ENCODE results near the gene PRDM15.

Gene PRDM15

DNA sequence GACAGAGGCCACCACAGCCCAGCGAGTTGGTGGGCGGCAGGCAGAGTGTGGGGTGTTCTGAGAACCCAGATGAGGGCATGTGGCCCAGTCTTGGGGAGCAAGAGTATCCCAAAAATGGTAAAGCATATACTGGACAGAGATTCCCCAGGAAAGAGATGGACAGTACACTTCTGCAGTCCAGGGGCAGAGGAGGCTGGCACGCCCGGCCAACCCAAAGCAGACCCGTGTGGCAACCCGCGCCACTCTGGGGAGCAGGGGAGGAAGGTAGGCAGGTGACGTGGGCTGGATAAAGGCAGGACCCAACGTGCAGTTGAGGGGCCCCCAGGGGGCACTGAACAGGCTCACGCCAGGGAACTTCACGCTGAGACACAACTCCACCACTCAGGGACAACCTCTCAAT, 65.9 kb downstream of the PRDM15 start:
- H3K36me3 Mint-ChIP-seq, result peaks cover 5% of the 10 kb centered on the region
- no peaks in the 10 kb centered on the region for H3K27me3 Mint-ChIP-seq
- no peaks in the 10 kb centered on the region for H3K9me3 Mint-ChIP-seq (ENCODE audit: low read depth)
- peaks cover 6% of the 10 kb centered on the region for H3K4me1 Mint-ChIP-seq (ENCODE audit: low read depth)
- no peak overlapping the region for H3K27ac Mint-ChIP-seq
- H3K4me3 Mint-ChIP-seq, result no peak overlapping the region

GRCh38 chr21:41812679-41813078, 66.5 kb downstream of the PRDM15 start:
- no peaks in the 10 kb centered on the region for H3K9me3 Mint-ChIP-seq (ENCODE audit: low read depth)
- no peaks in the 10 kb centered on the region for H3K27me3 Mint-ChIP-seq
- peaks cover 6% of the 10 kb centered on the region for H3K4me1 Mint-ChIP-seq (ENCODE audit: low read depth)
- no peak overlapping the region for H3K27ac Mint-ChIP-seq
- H3K36me3 Mint-ChIP-seq, result peaks cover 7% of the 10 kb centered on the region
- no peak overlapping the region for H3K4me3 Mint-ChIP-seq

GRCh38 chr21:41810597-41810932, 68.6 kb downstream of the PRDM15 start:
- Mint-ChIP-seq H3K4me1 (ENCODE audit: low read depth) (peaks cover under 1% of the 10 kb centered on the region), H3K36me3 (peaks cover 14% of the 10 kb centered on the region), H3K9me3 (ENCODE audit: low read depth) (no peaks in the 10 kb centered on the region)

GRCh38 chr21:41809891-41810596, 69.1 kb downstream of the PRDM15 start:
- no peak overlapping the region for H3K4me3 Mint-ChIP-seq

More at GRCh38 chr21:41810597-41810932, 68.6 kb downstream of the PRDM15 start:
- H3K27me3 Mint-ChIP-seq, result no peaks in the 10 kb centered on the region
- H3K4me3 Mint-ChIP-seq, result no peak overlapping the region
- no peak overlapping the region for H3K27ac Mint-ChIP-seq

DNA sequence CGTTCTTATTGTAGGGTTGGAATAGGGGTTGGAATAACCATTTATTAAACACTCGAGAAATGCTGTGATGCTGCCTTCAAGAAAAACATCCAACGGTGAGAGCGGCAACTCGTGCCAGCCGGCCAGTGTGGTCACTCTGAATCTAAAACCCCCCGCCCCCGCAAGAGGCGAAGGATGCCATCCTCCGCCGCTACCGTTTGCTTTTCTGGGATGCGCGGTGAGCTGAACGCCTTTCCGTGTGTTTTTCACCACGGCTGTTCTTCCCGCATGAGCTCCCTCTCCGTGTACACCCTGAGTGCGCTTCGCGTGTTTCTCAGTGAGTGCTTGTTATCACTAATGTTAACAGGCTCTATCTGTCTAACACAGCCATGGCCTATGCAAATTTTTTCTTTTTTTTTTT, 70.3 kb downstream of the PRDM15 start:
- H3K27me3 Mint-ChIP-seq, result no peaks in the 10 kb centered on the region
- H3K9me3 Mint-ChIP-seq (ENCODE audit: low read depth), result no peaks in the 10 kb centered on the region
- peaks cover 2% of the 10 kb centered on the region for H3K4me1 Mint-ChIP-seq (ENCODE audit: low read depth)
- H3K27ac Mint-ChIP-seq, result no peak overlapping the region
- peaks cover 14% of the 10 kb centered on the region for H3K36me3 Mint-ChIP-seq
- no peak overlapping the region for H3K4me3 Mint-ChIP-seq

More at GRCh38 chr21:41809891-41810596, 69.1 kb downstream of the PRDM15 start:
- Mint-ChIP-seq H3K27me3 (no peaks in the 10 kb centered on the region), H3K9me3 (ENCODE audit: low read depth) (no peaks in the 10 kb centered on the region), H3K4me1 (ENCODE audit: low read depth) (peaks cover 2% of the 10 kb centered on the region), H3K36me3 (peaks cover 14% of the 10 kb centered on the region), H3K27ac (no peak overlapping the region)

- peaks cover 14% of the 10 kb centered on the region for H3K36me3 Mint-ChIP-seq
- H3K4me1 Mint-ChIP-seq (ENCODE audit: low read depth), result peaks cover 2% of the 10 kb centered on the region
- no peak overlapping the region for H3K27ac Mint-ChIP-seq
- no peak overlapping the region for H3K4me3 Mint-ChIP-seq
- H3K27me3 Mint-ChIP-seq, result no peaks in the 10 kb centered on the region
- H3K9me3 Mint-ChIP-seq (ENCODE audit: low read depth), result no peaks in the 10 kb centered on the region
These were observed 71.0 kb downstream of the PRDM15 start for GRCh38 chr21:41808094-41808493.

DNA sequence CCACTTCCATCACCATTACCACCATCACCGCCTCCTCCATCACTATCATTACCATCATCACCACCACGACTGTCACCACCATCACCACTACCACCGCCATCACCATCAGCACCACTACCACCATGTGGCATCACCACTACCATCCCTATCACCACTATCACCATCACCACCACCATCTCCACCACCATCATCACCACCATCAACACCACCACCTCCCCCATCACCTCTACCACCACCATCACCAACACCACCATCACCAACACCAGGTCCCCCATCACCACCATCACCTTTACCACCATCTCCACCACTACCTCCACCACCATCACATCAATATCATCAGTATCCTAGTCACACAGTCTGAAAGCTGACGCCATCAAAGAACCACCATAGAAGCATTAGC, 72.4 kb downstream of the PRDM15 start:
- H3K27ac Mint-ChIP-seq, result no peak overlapping the region

DNA sequence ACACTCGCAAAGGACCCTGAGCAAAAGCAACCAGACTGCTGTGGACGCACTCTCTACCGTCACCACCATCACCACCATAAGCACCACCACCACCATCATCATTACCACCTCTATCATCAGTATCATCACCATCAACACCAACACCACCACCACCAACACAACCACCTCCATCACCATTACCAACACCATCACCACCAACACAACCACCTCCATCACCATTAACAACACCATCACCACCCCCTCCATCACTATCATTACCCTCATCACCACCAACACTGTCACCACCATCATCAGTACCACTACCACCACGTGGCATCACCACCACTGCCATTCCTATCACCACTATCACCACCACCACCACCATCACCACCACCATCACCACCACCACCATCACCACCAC, 73.5 kb downstream of the PRDM15 start:
- H3K4me3 Mint-ChIP-seq, result no peak overlapping the region
- H3K36me3 Mint-ChIP-seq, result peaks cover 12% of the 10 kb centered on the region

More for the DNA sequence above, 72.4 kb downstream of the PRDM15 start:
- H3K36me3 Mint-ChIP-seq, result peaks cover 17% of the 10 kb centered on the region
- no peak overlapping the region for H3K4me3 Mint-ChIP-seq
- H3K4me1 Mint-ChIP-seq (ENCODE audit: low read depth), result peaks cover 2% of the 10 kb centered on the region
- H3K27me3 Mint-ChIP-seq, result no peaks in the 10 kb centered on the region
- no peaks in the 10 kb centered on the region for H3K9me3 Mint-ChIP-seq (ENCODE audit: low read depth)

GRCh38 chr21:41805038-41805437, 74.1 kb downstream of the PRDM15 start:
- H3K4me1 Mint-ChIP-seq (ENCODE audit: low read depth), result peaks cover 2% of the 10 kb centered on the region
- no peak overlapping the region for H3K4me3 Mint-ChIP-seq
- H3K9me3 Mint-ChIP-seq (ENCODE audit: low read depth), result no peaks in the 10 kb centered on the region
- no peaks in the 10 kb centered on the region for H3K27me3 Mint-ChIP-seq
- peaks cover 11% of the 10 kb centered on the region for H3K36me3 Mint-ChIP-seq
- no peak overlapping the region for H3K27ac Mint-ChIP-seq

More for the DNA sequence above, 73.5 kb downstream of the PRDM15 start:
- H3K27ac Mint-ChIP-seq, result no peak overlapping the region
- H3K4me1 Mint-ChIP-seq (ENCODE audit: low read depth), result peaks cover 2% of the 10 kb centered on the region
- H3K9me3 Mint-ChIP-seq (ENCODE audit: low read depth), result no peaks in the 10 kb centered on the region
- no peaks in the 10 kb centered on the region for H3K27me3 Mint-ChIP-seq

- no peak overlapping the region for H3K4me3 Mint-ChIP-seq
- H3K27me3 Mint-ChIP-seq, result no peaks in the 10 kb centered on the region
- peaks cover 11% of the 10 kb centered on the region for H3K36me3 Mint-ChIP-seq
- peaks cover 2% of the 10 kb centered on the region for H3K4me1 Mint-ChIP-seq (ENCODE audit: low read depth)
- H3K9me3 Mint-ChIP-seq (ENCODE audit: low read depth), result no peaks in the 10 kb centered on the region
- H3K27ac Mint-ChIP-seq, result no peak overlapping the region
These were observed 74.8 kb downstream of the PRDM15 start for GRCh38 chr21:41804381-41804780.

- H3K4me1 Mint-ChIP-seq (ENCODE audit: low read depth), result peaks cover 2% of the 10 kb centered on the region
- H3K27ac Mint-ChIP-seq, result no peak overlapping the region
- no peaks in the 10 kb centered on the region for H3K9me3 Mint-ChIP-seq (ENCODE audit: low read depth)
- no peak overlapping the region for H3K4me3 Mint-ChIP-seq
- no peaks in the 10 kb centered on the region for H3K27me3 Mint-ChIP-seq
- H3K36me3 Mint-ChIP-seq, result peaks cover 11% of the 10 kb centered on the region
These were observed 75.8 kb downstream of the PRDM15 start for GRCh38 chr21:41803316-41803715.

DNA sequence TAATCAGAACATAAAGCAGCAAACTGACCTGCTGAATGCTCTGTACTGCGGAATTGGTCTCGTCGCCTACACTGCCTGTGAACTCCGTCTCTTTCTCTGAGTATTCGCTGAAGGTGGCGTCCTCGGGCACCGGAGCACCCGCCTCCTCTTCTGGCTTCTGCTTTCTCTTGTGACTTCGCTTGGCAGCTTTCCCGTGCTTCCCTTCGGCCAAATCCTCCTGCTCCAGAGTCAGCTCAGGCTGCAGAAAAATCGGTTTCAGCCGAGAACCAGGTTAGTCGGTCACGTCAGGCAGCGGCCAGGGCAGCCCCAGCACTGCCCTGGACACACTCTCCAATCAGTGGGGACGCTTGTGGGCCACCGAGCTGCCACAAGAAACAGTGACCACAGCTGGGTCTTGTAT, 76.5 kb downstream of the PRDM15 start:
- Mint-ChIP-seq H3K9me3 (ENCODE audit: low read depth) (no peaks in the 10 kb centered on the region), H3K36me3 (peaks cover 11% of the 10 kb centered on the region), H3K4me1 (ENCODE audit: low read depth) (peaks cover 2% of the 10 kb centered on the region), H3K27me3 (no peaks in the 10 kb centered on the region), H3K27ac (no peak overlapping the region), H3K4me3 (no peak overlapping the region)

DNA sequence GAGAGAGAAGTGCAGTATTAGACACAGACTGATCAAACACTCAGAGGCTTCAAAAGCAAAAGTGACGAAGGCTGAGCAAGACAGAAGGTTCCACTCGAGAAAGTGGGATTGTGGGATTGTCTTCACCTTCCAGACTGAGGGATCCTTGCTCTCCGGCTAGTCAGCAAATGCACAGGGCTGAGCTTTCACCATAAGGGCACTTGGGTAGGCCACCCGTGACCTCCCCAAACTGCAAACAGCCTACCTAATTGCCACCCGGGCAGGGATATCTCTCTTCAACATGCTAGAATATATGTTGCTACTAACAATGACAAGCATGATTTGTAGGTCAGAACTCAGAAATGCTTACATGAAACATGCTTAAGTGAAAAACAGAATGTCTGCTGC, 77.0 kb downstream of the PRDM15 start:
- no peaks in the 10 kb centered on the region for H3K9me3 Mint-ChIP-seq (ENCODE audit: low read depth)
- no peak overlapping the region for H3K27ac Mint-ChIP-seq
- no peak overlapping the region for H3K4me3 Mint-ChIP-seq
- peaks cover 7% of the 10 kb centered on the region for H3K36me3 Mint-ChIP-seq
- H3K27me3 Mint-ChIP-seq, result no peaks in the 10 kb centered on the region
- peaks cover 2% of the 10 kb centered on the region for H3K4me1 Mint-ChIP-seq (ENCODE audit: low read depth)

GRCh38 chr21:41801321-41802197, 77.6 kb downstream of the PRDM15 start:
- no peak overlapping the region for H3K27ac Mint-ChIP-seq
- no peaks in the 10 kb centered on the region for H3K27me3 Mint-ChIP-seq
- peaks cover 4% of the 10 kb centered on the region for H3K36me3 Mint-ChIP-seq
- peaks cover 2% of the 10 kb centered on the region for H3K4me1 Mint-ChIP-seq (ENCODE audit: low read depth)
- H3K9me3 Mint-ChIP-seq (ENCODE audit: low read depth), result no peaks in the 10 kb centered on the region
- no peak overlapping the region for H3K4me3 Mint-ChIP-seq

GRCh38 chr21:41800425-41801320, 78.5 kb downstream of the PRDM15 start:
- Mint-ChIP-seq H3K27me3 (no peaks in the 10 kb centered on the region), H3K4me1 (ENCODE audit: low read depth) (peaks cover 2% of the 10 kb centered on the region), H3K27ac (no peak overlapping the region), H3K36me3 (peaks cover 4% of the 10 kb centered on the region), H3K9me3 (ENCODE audit: low read depth) (no peaks in the 10 kb centered on the region), H3K4me3 (no peak overlapping the region)
